BJ (cell line): Measurements from ENCODE around the gene TPRN. TPM values are rescaled to one million over a fixed set of nuclear protein-coding genes. Genes with fewer than 3 reads are reported as not detected.

ENCODE experiments used
- CTCF ChIA-PET: fragments of 350-600 bp; formaldehyde crosslinking; extraction: SDS; loops from one replicate; lab custom pipeline; 2021; ENCODE audit warnings: antibody characterized with exemption, inconsistent platforms; lab: Yijun Ruan, JAX
- POLR2A ChIA-PET: fragments of 300-600 bp; sonication (Branson Sonifier 250); formaldehyde crosslinking; extraction: SDS; loops from one replicate; lab custom pipeline; 2021; ENCODE audit warnings: antibody characterized with exemption; lab: Charles Lee
- DNase-seq: peaks from one replicate; pipeline ENCODE4 v3.0.0-alpha.2; 2011; ENCODE audit warnings: low read depth
- H3K27me3 ChIP-seq: 2 replicates; pipeline ENCODE4 v1.6.0; 2011; ENCODE audit warnings: low read length; ENCODE audit not compliant: control insufficient read depth, insufficient read depth
- H3K36me3 ChIP-seq: 2 replicates; pipeline ENCODE4 v1.5.1; 2011; ENCODE audit warnings: low read length; ENCODE audit not compliant: control insufficient read depth, insufficient read depth
- H3K4me3 ChIP-seq: 2 replicates; pipeline ENCODE4 v1.5.1; 2011; ENCODE audit warnings: low read depth, mild to moderate bottlenecking, control low read depth, low read length
- polyA plus RNA-seq: library from polyadenylated mRNA; depleted of rRNA; stranded (reverse); fragments of >200 nt; gene quantifications from 2 replicates; pipeline ENCODE4 v1.2.3, GENCODE V29; 2011
- TF ChIP-seq, protein P1 (sequence below): IDR thresholded peaks from 2 replicates; pipeline ENCODE4 v1.5.1; 2011; ENCODE audit warnings: low read depth, mild to moderate bottlenecking, control low read depth, inconsistent platforms, low read length, moderate library complexity; ENCODE audit not compliant: insufficient read depth

The TPRN gene
- polyA plus RNA-seq, 1 experiment, result 3.5 TPM

DNA sequence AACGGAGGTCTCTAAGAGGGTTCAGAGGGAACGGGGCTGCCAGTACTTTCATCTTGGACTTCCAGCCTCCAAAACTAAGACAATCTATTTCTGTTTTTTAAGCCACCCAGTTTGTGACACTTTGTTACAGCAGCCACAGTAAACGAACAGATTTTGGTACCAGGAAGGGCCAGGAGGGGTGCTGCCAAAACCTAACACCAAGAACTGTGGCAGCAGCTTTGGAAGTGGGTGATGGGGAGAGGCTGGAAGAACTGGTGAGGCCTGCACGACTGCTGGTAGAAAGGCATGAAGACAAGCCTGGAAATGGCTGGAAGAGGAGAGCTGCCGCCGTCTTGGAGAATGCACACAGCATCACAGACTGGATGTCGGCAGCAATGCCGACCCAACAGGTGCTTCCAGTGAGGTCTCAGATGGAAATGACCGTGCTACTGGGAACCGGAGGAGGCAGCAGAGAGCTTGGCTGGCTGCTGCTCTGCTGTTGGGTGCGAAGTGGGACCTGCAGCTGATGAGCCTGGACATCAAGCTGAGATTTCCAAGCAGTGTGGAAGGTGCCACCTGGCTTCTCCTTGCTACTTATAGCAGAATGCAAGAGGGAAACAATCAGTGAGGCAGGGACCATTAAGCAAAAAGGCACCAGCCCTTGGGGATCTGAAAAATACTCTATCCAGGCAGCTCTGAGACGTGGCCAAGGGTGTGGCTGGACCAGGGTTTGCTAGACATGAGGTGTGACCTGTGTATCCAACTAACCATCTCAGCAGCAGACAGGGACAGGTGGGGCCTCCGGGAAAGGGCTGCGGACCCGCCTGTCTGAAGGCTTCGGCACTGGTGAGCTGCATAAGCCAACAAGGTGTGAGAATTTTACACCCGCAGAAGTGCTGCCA is 24.0 kb downstream of the TPRN start:
- CTCF ChIA-PET, result interaction anchor here (0.9 to 2.2 kb wide), 10 partner anchors 8 to 60 kb away, joined by 3 to 11 read pairs (median 4); partner anchors contain the start of genes RNF224 and SSNA1
- POLR2A ChIA-PET, result interaction anchor here (0.5 kb wide), 1 partner anchor 10 kb away, joined by 4 read pairs; no protein-coding TSS in a partner anchor
- H3K27me3 ChIP-seq, result no peaks in the 10 kb centered on the region

DNA sequence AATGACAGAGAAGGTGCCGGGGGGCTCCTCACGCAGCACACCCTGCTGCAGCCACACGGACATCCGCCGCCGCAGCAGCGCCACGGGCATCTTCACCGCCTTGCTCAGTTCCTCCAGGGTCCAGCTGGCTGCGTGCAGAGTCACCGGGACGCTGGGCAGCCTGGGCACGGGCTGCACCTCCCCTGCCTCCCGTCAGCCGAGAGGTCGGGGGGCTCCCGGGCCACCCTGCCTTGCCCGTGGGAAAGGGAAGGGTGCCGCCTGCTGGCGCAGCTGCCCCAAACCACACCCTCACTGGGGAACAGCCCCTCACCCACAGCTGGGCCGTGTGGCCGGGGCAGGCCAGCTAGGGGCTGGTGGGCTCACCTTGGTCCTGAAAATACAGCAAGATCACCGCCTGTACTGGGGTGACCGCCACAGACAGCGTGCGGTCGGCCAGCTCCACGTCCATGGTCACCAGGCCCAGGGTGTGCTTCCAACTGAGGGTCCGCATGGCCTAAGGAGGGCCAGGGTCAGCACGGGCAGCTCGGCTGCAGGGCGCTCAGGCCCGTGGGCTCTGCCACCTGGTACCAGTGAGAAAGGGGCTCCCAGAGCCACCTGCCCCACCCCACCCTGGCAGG is 25.1 kb downstream of the TPRN start:
- POLR2A ChIA-PET, result no interaction called here
- peaks cover 10% of the 10 kb centered on the region for H3K36me3 ChIP-seq
- no peak overlapping the region for H3K4me3 ChIP-seq
- CTCF ChIA-PET, result interaction anchor here (0.9 to 2.2 kb wide), 6 partner anchors 12 to 61 kb away, joined by 3 to 11 read pairs (median 6); partner anchors contain the start of genes RNF224 and SSNA1
- peaks cover 2% of the 10 kb centered on the region; the same call in 1 of the 2 replicates for H3K27me3 ChIP-seq
- TF ChIP-seq, protein P1, sequence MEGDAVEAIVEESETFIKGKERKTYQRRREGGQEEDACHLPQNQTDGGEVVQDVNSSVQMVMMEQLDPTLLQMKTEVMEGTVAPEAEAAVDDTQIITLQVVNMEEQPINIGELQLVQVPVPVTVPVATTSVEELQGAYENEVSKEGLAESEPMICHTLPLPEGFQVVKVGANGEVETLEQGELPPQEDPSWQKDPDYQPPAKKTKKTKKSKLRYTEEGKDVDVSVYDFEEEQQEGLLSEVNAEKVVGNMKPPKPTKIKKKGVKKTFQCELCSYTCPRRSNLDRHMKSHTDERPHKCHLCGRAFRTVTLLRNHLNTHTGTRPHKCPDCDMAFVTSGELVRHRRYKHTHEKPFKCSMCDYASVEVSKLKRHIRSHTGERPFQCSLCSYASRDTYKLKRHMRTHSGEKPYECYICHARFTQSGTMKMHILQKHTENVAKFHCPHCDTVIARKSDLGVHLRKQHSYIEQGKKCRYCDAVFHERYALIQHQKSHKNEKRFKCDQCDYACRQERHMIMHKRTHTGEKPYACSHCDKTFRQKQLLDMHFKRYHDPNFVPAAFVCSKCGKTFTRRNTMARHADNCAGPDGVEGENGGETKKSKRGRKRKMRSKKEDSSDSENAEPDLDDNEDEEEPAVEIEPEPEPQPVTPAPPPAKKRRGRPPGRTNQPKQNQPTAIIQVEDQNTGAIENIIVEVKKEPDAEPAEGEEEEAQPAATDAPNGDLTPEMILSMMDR, result no peak; the same call in 1 of the 2 replicates
- DNase-seq, result no peak

More for the DNA sequence above, 24.0 kb downstream of the TPRN start:
- TF ChIP-seq, protein P1, result peak; percentile 66
- no peak for DNase-seq
- Histone ChIP-seq H3K36me3 (peaks cover 14% of the 10 kb centered on the region), H3K4me3 (no peak overlapping the region)

DNA sequence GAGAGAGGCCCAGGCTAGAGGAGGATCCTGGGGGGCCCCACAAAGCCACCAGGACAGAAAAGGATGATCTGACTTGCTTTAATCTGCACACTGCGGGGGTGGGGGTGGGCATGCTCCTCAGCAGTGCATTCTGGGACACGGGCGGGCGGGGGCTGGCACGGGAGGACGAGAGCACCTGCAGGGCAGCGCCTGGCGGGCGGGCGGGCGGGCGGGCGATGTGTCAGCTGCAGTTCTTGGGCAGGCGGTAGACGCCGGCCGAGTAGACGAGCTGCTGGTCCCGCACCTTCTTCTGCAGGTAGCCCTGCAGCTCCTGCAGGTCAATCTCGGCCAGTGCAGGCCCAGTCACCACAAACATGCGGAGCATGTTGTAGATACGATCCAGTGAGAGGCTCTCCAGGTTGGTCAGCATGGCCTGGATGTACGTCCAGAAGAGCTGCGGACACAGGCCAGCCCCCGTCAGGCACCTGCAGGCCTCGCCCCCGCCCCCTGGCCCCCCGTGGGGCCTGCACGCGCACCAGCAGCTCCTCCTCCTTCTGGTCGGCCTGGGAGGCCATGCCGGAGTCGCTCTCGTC is 25.7 kb downstream of the TPRN start:
- DNase-seq, result no peak
- TF ChIP-seq, protein P1, result no peak
- POLR2A ChIA-PET, result no interaction called here
- H3K27me3 ChIP-seq, result peaks cover 7% of the 10 kb centered on the region; the same call in 1 of the 2 replicates
- CTCF ChIA-PET, result interaction anchor here (0.9 to 1.0 kb wide), 2 partner anchors 24 to 48 kb away, joined by 3 read pairs; no protein-coding TSS in a partner anchor
- H3K4me3 ChIP-seq, result no peak overlapping the region
- H3K36me3 ChIP-seq, result peaks cover 7% of the 10 kb centered on the region

DNA sequence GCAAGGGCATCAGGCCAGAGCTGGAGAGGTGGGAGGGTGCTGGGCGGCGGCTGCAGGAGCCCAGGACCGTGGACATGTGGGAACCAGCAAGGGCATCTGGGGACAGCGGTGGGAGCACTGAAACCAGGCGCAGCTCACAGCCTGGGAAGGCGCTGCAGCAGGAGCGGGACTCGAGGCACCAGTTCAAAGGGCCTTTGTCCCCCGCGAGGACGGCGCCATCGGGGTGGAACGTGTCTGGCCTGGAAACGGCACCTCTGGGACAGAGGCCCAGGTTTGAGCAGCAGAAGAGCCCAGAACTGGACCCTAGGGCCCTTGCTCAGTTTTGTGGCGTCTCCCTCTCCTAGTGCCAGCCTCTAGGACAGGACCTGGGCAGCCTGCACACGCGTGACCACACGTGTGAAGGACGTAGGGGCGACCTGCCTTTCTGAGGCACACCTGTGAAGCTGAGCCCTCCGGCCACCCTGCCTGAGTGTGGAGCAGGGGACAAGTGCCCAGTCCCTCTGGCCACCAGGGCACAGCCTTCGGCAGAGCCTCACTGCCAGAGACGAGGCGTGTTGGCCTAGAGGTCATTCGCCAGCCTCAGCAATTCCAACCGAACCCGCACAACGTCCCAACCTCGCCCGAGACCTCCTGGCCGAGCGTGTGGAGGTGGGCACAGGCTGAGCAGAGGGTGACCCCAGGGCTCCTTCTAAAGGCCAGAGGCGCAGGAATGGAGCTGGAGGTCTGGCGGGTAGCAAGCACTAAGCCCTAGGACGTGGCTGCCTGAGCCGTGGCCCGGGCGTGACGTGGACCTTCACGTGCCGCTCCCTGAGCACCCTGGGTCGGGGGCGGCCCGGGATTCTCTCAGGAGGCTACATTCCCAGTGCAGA is 26.5 kb downstream of the TPRN start:
- DNase-seq, result no peak
- ChIA-PET CTCF (interaction anchor here (0.9 to 1.0 kb wide), 3 partner anchors 24 to 63 kb away, joined by 3 read pairs; no protein-coding TSS in a partner anchor), POLR2A (no interaction called here)
- Histone ChIP-seq H3K36me3 (peaks cover 7% of the 10 kb centered on the region), H3K4me3 (no peak overlapping the region), H3K27me3 (peaks cover 13% of the 10 kb centered on the region)
- TF ChIP-seq, protein P1, result no peak
